SK-N-MC (cell line): ENCODE results near the gene ARL3.
"Not testable (repeated sequence)": the region's sequence is repeated elsewhere in the genome, so short reads cannot be mapped to it uniquely, and the experiment has no call there.

Source experiments
- DNase-seq: peaks from one replicate; pipeline ENCODE4 v3.0.0-alpha.2; 2011; ENCODE audit warnings: low read depth, low spot score
- H3K27ac ChIP-seq: fragments of 200-600 bp; sonication (generic); 2 replicates; pipeline ENCODE4 v1.5.1; 2016; ENCODE audit warnings: mixed run types
- H3K36me3 ChIP-seq: fragments of 200-600 bp; sonication (generic); 2 replicates; pipeline ENCODE4 v1.6.1; 2017; ENCODE audit warnings: antibody characterized with exemption, low read length, mixed read lengths; ENCODE audit not compliant: insufficient read depth
- H3K4me3 ChIP-seq: fragments of 200-600 bp; sonication (generic); 2 replicates; pipeline ENCODE4 v1.5.1; 2016
- H3K9ac ChIP-seq: fragments of 200-600 bp; sonication (generic); 2 replicates; pipeline ENCODE4 v1.8.0; 2017; ENCODE audit warnings: mixed run types, mixed read lengths; ENCODE audit not compliant: insufficient read length
- H3K9me3 ChIP-seq: fragments of 200-600 bp; sonication (generic); 2 replicates; pipeline ENCODE4 v1.6.1; 2017; ENCODE audit warnings: low read depth, mild to moderate bottlenecking, antibody characterized with exemption, low read length, moderate library complexity, mixed read lengths
- EZH2 ChIP-seq: fragments of 200-600 bp; sonication (generic); IDR thresholded peaks from one replicate; pipeline ENCODE4 v1.6.1; 2017; ENCODE audit warnings: antibody characterized with exemption
- FOXP2 ChIP-seq: optimal IDR thresholded peaks from 2 replicates; pipeline ENCODE3; 2011; ENCODE audit warnings: mild to moderate bottlenecking, moderate library complexity; ENCODE audit not compliant: insufficient read depth; ENCODE audit errors: extremely low read length, control extremely low read depth
- POLR2AphosphoS5 ChIP-seq: IDR thresholded peaks from 2 replicates; pipeline ENCODE4 v1.6.1; 2012; ENCODE audit warnings: mild to moderate bottlenecking, low read depth, low read length, borderline replicate concordance

The ARL3 gene

GRCh38 chr10:102713814-102714620, at the start of gene ARL3:
ARL3 (minus strand) TSS chr10:102714397; CDS start chr10:102714275, 122 bp downstream.
- H3K27ac ChIP-seq = no peak within 1 kb of the TSS
- peak within 1 kb of the TSS; percentile 82 for H3K4me3 ChIP-seq
- TF ChIP-seq POLR2AphosphoS5 = peak; percentile 48
- TF ChIP-seq EZH2 = no peak
- TF ChIP-seq FOXP2 = no peak
- H3K9me3 ChIP-seq = no peaks in the 10 kb centered on the region
- no peaks in the 10 kb centered on the region for H3K36me3 ChIP-seq
- H3K9ac ChIP-seq = peak within 1 kb of the TSS; percentile 73
- DNase-seq = peak; percentile 22

- no peak overlapping the region for H3K4me3 ChIP-seq
- DNase-seq = no peak
Observed at GRCh38 chr10:102763037-102763607, 48.9 kb upstream of the ARL3 start.

GRCh38 chr10:102762401-102763015, 48.3 kb upstream of the ARL3 start:
- no peak for TF ChIP-seq POLR2AphosphoS5
- TF ChIP-seq FOXP2 = no peak
- no peak for TF ChIP-seq EZH2
- Histone ChIP-seq H3K4me3 (no peak overlapping the region), H3K36me3 (no peaks in the 10 kb centered on the region), H3K9me3 (no peaks in the 10 kb centered on the region), H3K27ac (no peak overlapping the region), H3K9ac (no peak overlapping the region)
- DNase-seq = no peak

More at GRCh38 chr10:102763037-102763607, 48.9 kb upstream of the ARL3 start:
- no peak overlapping the region for H3K27ac ChIP-seq
- H3K36me3 ChIP-seq = no peaks in the 10 kb centered on the region
- TF ChIP-seq FOXP2 (no peak), POLR2AphosphoS5 (no peak), EZH2 (no peak)
- no peaks in the 10 kb centered on the region for H3K9me3 ChIP-seq
- no peak overlapping the region for H3K9ac ChIP-seq

GRCh38 chr10:102761981-102762380, 47.8 kb upstream of the ARL3 start:
- no peak overlapping the region for H3K9ac ChIP-seq
- no peaks in the 10 kb centered on the region for H3K9me3 ChIP-seq
- no peaks in the 10 kb centered on the region for H3K36me3 ChIP-seq
- no peak for TF ChIP-seq EZH2
- no peak overlapping the region for H3K4me3 ChIP-seq
- DNase-seq = no peak
- no peak overlapping the region for H3K27ac ChIP-seq

GRCh38 chr10:102759497-102760210, 45.5 kb upstream of the ARL3 start:
- Histone ChIP-seq H3K9ac (no peak overlapping the region), H3K4me3 (no peak overlapping the region), H3K36me3 (no peaks in the 10 kb centered on the region), H3K27ac (no peak overlapping the region), H3K9me3 (no peaks in the 10 kb centered on the region)
- TF ChIP-seq EZH2 = no peak
- DNase-seq = no peak

GRCh38 chr10:102758933-102759262, 44.7 kb upstream of the ARL3 start:
- not testable (repeated sequence) for DNase-seq, H3K9me3 ChIP-seq, H3K9ac ChIP-seq, H3K36me3 ChIP-seq, H3K27ac ChIP-seq, H3K4me3 ChIP-seq

GRCh38 chr10:102758240-102758932, 44.2 kb upstream of the ARL3 start:
- no peak for DNase-seq
- Histone ChIP-seq H3K9me3 (no peaks in the 10 kb centered on the region), H3K4me3 (no peak overlapping the region), H3K27ac (no peak overlapping the region), H3K9ac (no peak overlapping the region), H3K36me3 (no peaks in the 10 kb centered on the region)
- TF ChIP-seq FOXP2 (no peak), EZH2 (no peak), POLR2AphosphoS5 (no peak)

GRCh38 chr10:102757323-102757722, 43.1 kb upstream of the ARL3 start:
- no peak for DNase-seq
- Histone ChIP-seq H3K4me3 (no peak overlapping the region), H3K9ac (no peak overlapping the region), H3K36me3 (no peaks in the 10 kb centered on the region), H3K27ac (no peak overlapping the region), H3K9me3 (no peaks in the 10 kb centered on the region)
- TF ChIP-seq EZH2 (no peak), POLR2AphosphoS5 (no peak), FOXP2 (no peak)
